GM18502 (cell line): ENCODE data around the gene ATRX.
"Not testable (repeated sequence)": the region's sequence is repeated elsewhere in the genome, so short reads cannot be mapped to it uniquely, and the experiment has no call there.

Experiments used
- ATAC-seq: cut with Tn5 transposase; IDR thresholded peaks from one replicate; pipeline ENCODE4 v1.9.1; 2021; ENCODE audit warnings: mild to moderate bottlenecking; ENCODE audit not compliant: unreplicated experiment, poor library complexity

ATRX gene

DNA sequence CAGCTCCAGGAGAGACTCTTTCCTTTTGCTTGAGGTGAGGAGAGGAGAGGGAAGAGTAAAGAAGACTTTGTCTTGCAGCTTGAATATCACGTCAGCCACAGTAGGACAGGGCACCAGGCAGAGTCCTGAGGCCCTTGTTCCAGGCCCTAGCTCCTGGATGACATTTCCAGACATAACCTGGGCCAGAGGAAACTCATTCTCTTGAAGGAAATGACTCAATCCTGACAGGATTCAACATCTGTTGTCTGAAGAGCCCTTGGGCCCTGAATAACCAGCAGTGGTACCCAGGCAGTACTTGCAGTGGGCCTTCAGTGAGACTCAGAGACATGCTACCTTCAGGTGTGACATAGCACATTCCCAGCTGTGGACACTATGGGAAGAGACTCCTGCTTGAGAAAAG is 276.0 kb downstream of the ATRX start:
- ATAC-seq, result no peak

DNA sequence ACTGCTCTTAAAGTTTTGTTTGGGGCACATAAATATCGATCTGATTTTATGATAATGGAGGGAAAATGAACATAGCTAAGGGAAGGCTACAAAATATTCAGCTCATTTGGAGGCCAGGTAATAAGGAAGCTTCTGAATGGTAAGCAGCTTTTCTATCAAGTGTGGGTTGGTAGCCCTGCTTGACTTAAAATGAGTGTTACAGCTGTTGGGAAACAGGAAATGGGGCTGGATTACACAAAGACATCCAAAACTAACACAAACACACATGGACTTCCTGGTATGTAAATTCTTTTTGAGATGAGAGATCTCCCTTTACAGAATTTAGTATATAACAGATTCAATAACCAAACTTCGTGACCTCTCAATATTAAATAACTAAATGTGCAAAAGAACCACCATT is 280.8 kb downstream of the ATRX start:
- ATAC-seq, result no peak

GRCh38 chrX:77502951-77503525 is 283.0 kb downstream of the ATRX start:
- ATAC-seq, result no peak

GRCh38 chrX:77500164-77500563 is 285.9 kb downstream of the ATRX start:
- not testable (repeated sequence) for ATAC-seq

- ATAC-seq, result no peak
Measured at GRCh38 chrX:77493677-77494553, 292.1 kb downstream of the ATRX start.

DNA sequence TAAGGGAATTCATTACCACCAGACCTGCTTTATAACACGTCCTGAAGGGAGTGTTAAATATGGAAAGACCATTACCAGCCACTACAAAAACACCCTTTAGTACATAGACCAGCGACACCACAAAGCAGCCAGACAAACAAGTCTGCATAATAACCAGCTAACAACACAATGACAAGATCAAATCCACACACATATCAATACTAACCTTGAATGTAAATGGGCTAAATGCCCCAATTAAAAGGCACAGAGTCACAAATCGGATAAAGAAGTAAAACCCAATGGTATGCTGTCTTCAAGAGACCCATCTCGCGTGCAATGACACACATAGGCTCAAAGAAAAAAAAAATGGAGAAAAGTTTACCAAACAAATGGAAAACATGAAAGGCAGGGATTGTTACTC is 302.0 kb downstream of the ATRX start:
- no peak for ATAC-seq

DNA sequence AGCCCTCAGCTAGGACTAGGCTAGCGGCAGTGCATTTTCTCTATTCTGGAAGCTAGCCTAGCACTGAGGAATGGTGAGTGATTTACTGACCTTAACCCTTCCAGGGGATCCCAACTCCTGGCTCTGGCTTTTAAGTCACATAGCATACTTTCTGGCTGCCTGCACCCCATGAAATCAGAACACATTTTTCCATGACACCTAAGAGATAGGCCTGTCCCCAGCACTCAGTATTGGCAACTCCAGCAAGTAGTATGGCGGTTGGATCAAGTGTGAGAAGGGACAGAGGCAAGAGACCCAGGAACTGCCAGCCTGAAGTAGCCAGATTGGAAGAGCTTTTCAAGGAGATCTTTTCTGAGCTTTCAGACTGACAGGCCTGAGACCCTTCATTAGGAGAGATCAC is 330.6 kb downstream of the ATRX start:
- no peak for ATAC-seq
